ENCODE measurements around the gene TMEM131.
"Not testable (repeated sequence)": the region's sequence is repeated elsewhere in the genome, so short reads cannot be mapped to it uniquely, and the experiment has no call there.

The TMEM131 gene

DNA sequence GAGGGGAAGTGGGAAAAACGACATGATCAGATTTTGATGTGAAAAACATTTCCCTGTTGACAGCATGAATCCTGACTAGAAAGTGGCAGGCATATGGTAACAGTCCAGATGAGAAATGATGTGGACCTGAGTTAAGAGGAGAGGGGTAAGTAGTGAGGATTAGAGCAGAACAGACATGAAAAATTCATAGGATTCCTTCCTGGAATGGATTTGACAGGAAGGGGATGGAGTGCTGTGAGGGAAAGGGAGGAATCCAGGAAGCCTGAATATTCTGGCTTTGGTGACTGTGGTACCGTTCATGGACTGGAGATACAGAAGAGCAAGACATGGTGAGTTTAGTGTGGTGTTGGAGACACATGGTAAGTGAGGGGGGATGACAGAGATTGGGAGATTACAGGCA, 115.4 kb downstream of the TMEM131 start:
- no peaks in the 10 kb centered on the region for H3K4me1 ChIP-seq (ENCODE audit: control insufficient read depth, insufficient read depth, low read length)
- H3K36me3 ChIP-seq (ENCODE audit: control insufficient read depth, insufficient read depth, low read length) = no peaks in the 10 kb centered on the region
- H3K4me3 ChIP-seq (ENCODE audit: low read length) = no peak overlapping the region
- H3K27me3 ChIP-seq (ENCODE audit: control insufficient read depth, insufficient read depth, low read length) = no peaks in the 10 kb centered on the region
- H3K9me3 ChIP-seq (ENCODE audit: control insufficient read depth, low read length) = no peaks in the 10 kb centered on the region
- no peak overlapping the region for H3K9ac ChIP-seq (ENCODE audit: low read length)

DNA sequence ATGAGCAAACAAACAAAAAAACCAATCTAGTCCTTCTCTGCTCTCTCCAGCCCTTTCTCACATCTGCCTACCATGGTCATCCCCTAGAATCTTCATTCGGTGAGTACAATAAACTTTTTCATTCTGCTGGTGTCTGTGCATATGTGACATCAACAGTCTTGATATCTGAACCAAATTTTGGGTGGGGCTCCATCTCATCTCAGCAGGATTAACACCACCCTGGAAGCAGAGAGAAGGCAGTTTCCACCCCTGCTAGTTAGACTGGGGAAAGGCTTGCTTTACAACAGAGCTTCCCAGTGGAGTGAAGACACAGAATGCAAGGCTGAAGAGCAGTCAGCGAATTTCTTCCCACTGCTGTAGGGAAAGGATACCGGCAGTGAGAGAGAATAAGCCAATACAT, 116.9 kb downstream of the TMEM131 start:
- Histone ChIP-seq H3K4me3 (ENCODE audit: low read length) (no peak overlapping the region), H3K36me3 (ENCODE audit: control insufficient read depth, insufficient read depth, low read length) (no peaks in the 10 kb centered on the region), H3K9ac (ENCODE audit: low read length) (no peak overlapping the region), H3K9me3 (ENCODE audit: control insufficient read depth, low read length) (no peaks in the 10 kb centered on the region), H3K4me1 (ENCODE audit: control insufficient read depth, insufficient read depth, low read length) (no peaks in the 10 kb centered on the region), H3K27me3 (ENCODE audit: control insufficient read depth, insufficient read depth, low read length) (no peaks in the 10 kb centered on the region)

DNA sequence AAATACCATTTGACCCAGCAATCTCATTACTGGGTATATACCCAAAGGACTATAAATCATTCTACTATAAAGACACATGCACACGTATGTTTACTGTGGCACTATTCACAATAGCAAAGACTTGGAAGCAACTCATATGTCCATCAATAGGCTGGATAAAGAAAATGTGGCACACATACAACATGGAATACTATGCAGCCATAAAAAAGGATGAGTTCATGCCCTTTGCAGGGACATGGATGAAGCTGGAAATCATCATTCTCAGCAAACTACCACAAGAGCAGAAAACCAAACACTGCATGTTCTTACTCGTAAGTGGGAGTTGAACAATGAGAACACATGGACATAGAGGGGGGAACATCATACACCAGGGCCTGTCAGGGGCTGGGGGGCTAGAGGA, 117.4 kb downstream of the TMEM131 start:
- H3K4me1 ChIP-seq (ENCODE audit: control insufficient read depth, insufficient read depth, low read length); H3K27me3 ChIP-seq (ENCODE audit: control insufficient read depth, insufficient read depth, low read length); H3K4me3 ChIP-seq (ENCODE audit: low read length); H3K9ac ChIP-seq (ENCODE audit: low read length); H3K9me3 ChIP-seq (ENCODE audit: control insufficient read depth, low read length); H3K36me3 ChIP-seq (ENCODE audit: control insufficient read depth, insufficient read depth, low read length): not testable (repeated sequence)

DNA sequence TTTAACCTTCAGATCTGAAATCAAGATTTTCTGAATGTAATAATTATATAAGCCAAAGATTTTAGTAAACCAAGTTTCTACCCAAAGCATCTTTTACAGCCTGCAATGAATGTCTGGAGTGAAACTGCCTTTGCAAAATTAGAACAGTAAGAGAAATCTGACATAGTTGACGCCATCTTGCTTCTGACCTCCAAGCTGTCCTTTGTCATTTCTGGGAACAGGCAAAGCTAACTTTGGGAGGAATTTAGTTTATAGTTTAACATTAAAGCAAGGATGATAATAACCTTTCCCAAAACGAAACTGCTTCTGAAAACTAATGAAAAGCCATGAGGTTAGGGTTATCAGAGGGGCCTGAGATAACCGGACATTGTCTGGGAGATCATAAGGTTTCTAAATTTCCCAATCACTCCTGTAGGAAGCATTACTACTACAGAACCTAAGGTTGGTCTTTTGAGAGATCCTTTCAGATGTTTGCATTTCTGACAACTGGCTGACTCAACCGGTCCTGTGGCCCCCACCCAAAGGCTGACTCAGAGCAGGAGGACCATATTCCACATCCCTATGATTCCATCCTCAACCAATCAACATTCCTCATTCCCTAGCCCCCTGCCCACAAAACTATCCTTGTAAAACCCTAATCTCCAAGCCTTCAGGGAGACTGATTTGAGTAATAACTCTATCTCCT, 124.5 kb downstream of the TMEM131 start:
- Histone ChIP-seq H3K4me3 (ENCODE audit: low read length) (no peak overlapping the region), H3K4me1 (ENCODE audit: control insufficient read depth, insufficient read depth, low read length) (peaks cover 33% of the 10 kb centered on the region), H3K27me3 (ENCODE audit: control insufficient read depth, insufficient read depth, low read length) (no peaks in the 10 kb centered on the region), H3K9ac (ENCODE audit: low read length) (no peak overlapping the region), H3K36me3 (ENCODE audit: control insufficient read depth, insufficient read depth, low read length) (no peaks in the 10 kb centered on the region), H3K9me3 (ENCODE audit: control insufficient read depth, low read length) (no peaks in the 10 kb centered on the region)

DNA sequence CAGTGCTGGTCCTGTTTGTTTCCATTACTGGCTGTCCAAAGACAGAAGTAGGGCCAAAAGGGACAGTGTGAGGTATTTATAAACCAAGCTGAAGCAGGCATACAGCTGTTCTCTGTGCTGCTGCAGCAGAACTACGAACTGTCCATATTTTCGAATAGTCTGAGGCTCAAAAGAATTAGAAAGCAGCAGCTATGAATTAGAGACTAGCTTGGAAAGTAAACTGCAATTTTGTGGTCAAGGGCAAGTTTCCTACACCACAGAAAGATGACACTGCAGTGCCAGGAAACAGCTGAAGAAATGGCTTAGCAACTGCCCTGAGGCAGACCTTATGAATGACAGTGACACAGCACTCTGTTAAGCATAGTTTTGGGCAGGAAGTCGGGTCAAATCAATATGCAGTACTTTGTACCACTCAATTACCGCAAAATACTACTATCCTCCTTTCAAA, 125.3 kb downstream of the TMEM131 start:
- Histone ChIP-seq H3K36me3 (ENCODE audit: control insufficient read depth, insufficient read depth, low read length) (no peaks in the 10 kb centered on the region), H3K9ac (ENCODE audit: low read length) (no peak overlapping the region), H3K4me1 (ENCODE audit: control insufficient read depth, insufficient read depth, low read length) (peaks cover 33% of the 10 kb centered on the region), H3K4me3 (ENCODE audit: low read length) (no peak overlapping the region), H3K27me3 (ENCODE audit: control insufficient read depth, insufficient read depth, low read length) (no peaks in the 10 kb centered on the region), H3K9me3 (ENCODE audit: control insufficient read depth, low read length) (no peaks in the 10 kb centered on the region)

DNA sequence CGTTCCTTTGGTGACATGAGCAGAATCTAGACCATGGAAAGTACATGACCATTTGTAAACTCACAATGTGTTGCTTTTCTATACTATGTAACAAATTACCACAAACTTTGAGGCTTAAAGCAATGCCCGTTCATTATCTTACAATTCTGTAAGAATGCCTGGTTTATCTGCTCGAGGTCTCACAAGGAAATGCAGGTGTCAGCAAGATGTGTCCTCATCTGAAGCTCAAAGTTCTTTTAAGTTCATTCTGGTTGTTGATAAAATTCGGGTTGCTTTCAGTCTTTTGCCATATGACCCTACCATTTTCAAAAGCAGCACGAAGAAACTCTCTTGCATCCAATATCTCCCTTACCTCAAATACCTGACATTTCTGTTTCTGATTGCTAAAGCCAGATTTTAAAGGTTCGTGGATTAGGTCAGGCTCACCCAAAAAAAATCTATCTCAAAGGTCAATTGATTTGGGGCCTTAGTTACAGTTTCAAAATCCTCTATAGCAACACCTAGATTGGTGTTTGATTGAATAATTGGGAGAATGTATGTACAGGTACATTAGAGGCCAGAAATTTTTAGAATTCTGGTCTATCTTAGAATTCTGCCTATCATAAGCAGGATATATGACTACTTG, 125.9 kb downstream of the TMEM131 start:
- Histone ChIP-seq H3K36me3 (ENCODE audit: control insufficient read depth, insufficient read depth, low read length) (no peaks in the 10 kb centered on the region), H3K9ac (ENCODE audit: low read length) (no peak overlapping the region), H3K27me3 (ENCODE audit: control insufficient read depth, insufficient read depth, low read length) (no peaks in the 10 kb centered on the region), H3K9me3 (ENCODE audit: control insufficient read depth, low read length) (no peaks in the 10 kb centered on the region), H3K4me3 (ENCODE audit: low read length) (no peak overlapping the region), H3K4me1 (ENCODE audit: control insufficient read depth, insufficient read depth, low read length) (peaks cover 33% of the 10 kb centered on the region)

DNA sequence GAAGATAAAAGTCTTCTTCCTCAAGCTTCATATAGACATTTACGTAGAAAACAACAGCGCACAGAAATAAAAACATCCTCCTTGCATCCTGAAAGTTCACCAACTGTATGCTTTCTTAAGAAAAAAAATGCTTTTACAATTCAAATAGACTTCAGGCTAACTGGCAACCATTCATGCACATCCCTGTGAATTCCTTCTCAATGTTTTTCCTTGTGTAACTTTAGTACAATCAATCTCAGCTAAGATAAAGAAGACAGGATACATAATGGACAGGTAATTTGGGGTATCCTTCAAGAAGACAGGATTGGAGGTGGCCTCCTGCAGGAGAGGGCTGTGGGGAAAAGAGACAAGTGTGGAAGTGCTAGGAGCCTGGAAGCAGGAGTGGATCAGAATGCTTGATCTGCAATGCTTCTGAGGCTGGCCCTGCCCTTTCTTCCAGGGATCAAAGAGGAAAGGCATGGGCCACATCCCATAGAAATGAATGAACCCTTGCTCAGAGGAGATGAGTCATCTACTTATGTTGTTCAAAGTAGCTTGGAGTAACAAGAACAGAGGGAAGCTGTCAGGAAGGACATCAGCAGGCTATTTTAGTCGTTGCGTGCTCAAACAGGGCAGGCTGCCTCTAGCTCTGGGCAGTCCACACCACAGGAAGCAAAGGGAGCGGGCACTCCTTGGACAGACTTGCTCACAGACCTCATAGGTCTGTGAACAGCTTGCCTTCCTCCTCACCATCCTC, 126.6 kb downstream of the TMEM131 start:
- H3K9me3 ChIP-seq (ENCODE audit: control insufficient read depth, low read length) = no peaks in the 10 kb centered on the region
- no peaks in the 10 kb centered on the region for H3K36me3 ChIP-seq (ENCODE audit: control insufficient read depth, insufficient read depth, low read length)
- H3K4me3 ChIP-seq (ENCODE audit: low read length) = no peak overlapping the region
- no peaks in the 10 kb centered on the region for H3K27me3 ChIP-seq (ENCODE audit: control insufficient read depth, insufficient read depth, low read length)
- H3K9ac ChIP-seq (ENCODE audit: low read length) = no peak overlapping the region
- peaks cover 33% of the 10 kb centered on the region for H3K4me1 ChIP-seq (ENCODE audit: control insufficient read depth, insufficient read depth, low read length)

DNA sequence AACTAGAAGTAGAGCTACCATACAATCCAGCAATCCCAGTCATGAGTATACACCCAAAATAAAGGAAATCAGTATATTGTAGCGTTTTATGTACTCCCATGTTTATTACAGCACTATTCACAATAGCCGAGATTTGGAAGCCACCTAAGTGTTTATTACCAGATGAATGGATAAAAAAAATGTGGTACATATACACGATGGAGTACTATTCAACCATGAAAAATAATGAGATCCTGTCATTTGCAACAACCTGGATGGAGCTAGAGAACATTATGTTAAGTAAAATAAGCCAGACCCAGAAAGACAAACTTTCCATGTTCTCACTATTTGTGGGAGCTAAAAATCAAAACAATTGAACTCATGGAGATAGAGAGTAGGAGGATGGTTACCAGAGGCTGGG, 131.9 kb downstream of the TMEM131 start:
- H3K9me3 ChIP-seq (ENCODE audit: control insufficient read depth, low read length) = no peaks in the 10 kb centered on the region
- no peaks in the 10 kb centered on the region for H3K36me3 ChIP-seq (ENCODE audit: control insufficient read depth, insufficient read depth, low read length)
- no peak overlapping the region for H3K9ac ChIP-seq (ENCODE audit: low read length)
- H3K27me3 ChIP-seq (ENCODE audit: control insufficient read depth, insufficient read depth, low read length) = no peaks in the 10 kb centered on the region
- peaks cover 5% of the 10 kb centered on the region for H3K4me1 ChIP-seq (ENCODE audit: control insufficient read depth, insufficient read depth, low read length)
- no peak overlapping the region for H3K4me3 ChIP-seq (ENCODE audit: low read length)

DNA sequence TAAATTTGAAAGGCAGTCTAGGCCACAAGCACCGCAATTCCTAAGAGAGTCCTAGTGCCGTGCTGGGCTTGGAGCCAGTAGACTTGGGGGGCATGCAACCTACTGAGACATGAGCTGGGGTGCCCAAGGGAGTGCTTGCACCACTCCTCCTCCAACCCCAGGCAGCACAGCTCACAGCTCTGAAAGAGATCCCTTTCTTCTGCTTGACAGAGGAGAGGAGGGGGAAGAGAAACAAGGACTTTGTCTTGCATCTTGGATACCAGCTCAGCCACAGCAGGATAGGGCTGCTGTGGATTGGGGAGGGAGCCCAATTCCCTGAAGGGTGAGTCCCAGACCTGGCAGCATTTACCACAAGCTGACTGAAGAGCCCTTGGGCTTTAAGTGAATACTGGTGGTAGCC, 134.6 kb downstream of the TMEM131 start:
- Histone ChIP-seq H3K4me1 (ENCODE audit: control insufficient read depth, insufficient read depth, low read length) (peaks cover 5% of the 10 kb centered on the region), H3K27me3 (ENCODE audit: control insufficient read depth, insufficient read depth, low read length) (no peaks in the 10 kb centered on the region), H3K4me3 (ENCODE audit: low read length) (no peak overlapping the region), H3K36me3 (ENCODE audit: control insufficient read depth, insufficient read depth, low read length) (no peaks in the 10 kb centered on the region), H3K9ac (ENCODE audit: low read length) (no peak overlapping the region), H3K9me3 (ENCODE audit: control insufficient read depth, low read length) (no peaks in the 10 kb centered on the region)

DNA sequence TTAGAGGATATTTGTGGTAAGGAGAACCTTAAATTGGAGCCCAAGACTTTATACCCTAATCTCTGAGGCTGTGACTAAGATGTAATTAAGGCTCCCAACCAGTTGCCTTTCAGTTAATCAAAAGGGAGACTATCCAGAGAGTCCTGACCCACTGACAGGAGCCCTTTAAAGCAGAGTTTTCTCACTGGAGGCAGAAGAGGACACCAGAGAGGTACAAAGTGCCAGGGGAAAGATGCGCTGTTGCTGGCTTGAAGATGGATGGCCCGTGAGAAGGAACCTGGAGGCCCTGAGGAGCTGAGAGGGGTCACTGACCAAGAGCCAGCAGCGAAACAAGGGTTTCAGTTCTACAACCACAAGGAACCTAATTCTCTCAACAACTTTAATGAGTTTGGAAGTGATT, 137.3 kb downstream of the TMEM131 start:
- Histone ChIP-seq H3K4me3 (ENCODE audit: low read length) (no peak overlapping the region), H3K9me3 (ENCODE audit: control insufficient read depth, low read length) (no peaks in the 10 kb centered on the region), H3K27me3 (ENCODE audit: control insufficient read depth, insufficient read depth, low read length) (no peaks in the 10 kb centered on the region), H3K36me3 (ENCODE audit: control insufficient read depth, insufficient read depth, low read length) (no peaks in the 10 kb centered on the region), H3K9ac (ENCODE audit: low read length) (no peak overlapping the region), H3K4me1 (ENCODE audit: control insufficient read depth, insufficient read depth, low read length) (peaks cover 5% of the 10 kb centered on the region)

DNA sequence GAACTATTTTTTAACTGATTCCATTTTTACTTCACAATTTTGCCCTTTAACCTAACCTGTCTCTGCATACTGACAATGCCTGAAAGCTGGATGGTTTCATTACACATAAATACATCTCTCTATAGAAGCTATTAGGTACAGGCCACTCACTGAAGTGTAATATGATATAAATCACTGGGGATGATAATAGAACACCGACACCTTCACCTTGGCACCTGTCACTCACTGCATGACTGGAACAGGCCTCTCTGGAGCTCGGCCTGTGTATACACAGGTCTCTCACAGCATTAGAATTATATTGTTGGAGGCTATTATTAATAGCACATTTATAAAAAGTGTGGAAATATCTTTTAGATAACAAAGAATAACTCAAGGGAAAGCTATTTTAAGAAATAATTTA, 138.2 kb downstream of the TMEM131 start:
- H3K36me3 ChIP-seq (ENCODE audit: control insufficient read depth, insufficient read depth, low read length) = no peaks in the 10 kb centered on the region
- H3K27me3 ChIP-seq (ENCODE audit: control insufficient read depth, insufficient read depth, low read length) = no peaks in the 10 kb centered on the region
- H3K9me3 ChIP-seq (ENCODE audit: control insufficient read depth, low read length) = no peaks in the 10 kb centered on the region
- H3K4me1 ChIP-seq (ENCODE audit: control insufficient read depth, insufficient read depth, low read length) = peaks cover 11% of the 10 kb centered on the region
- H3K9ac ChIP-seq (ENCODE audit: low read length) = no peak overlapping the region
- H3K4me3 ChIP-seq (ENCODE audit: low read length) = no peak overlapping the region

DNA sequence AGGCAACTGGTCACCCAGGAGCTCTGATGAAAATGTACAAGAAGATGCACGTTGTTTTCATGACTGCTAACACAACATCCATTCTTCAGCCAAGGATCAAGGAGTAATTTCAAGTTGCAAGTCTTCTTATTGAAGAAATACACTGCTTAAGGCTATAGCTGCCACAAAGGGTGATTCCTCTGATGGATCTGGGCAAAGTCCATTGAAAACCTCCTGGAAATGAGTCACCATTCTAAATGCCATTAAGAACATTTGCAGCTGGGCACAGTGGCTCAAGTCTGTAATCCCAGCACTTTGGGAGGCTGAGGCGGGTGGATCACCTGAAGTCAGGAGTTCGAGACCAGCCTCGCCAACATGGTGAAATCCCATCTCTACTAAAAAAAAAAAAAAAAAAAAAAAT, 142.7 kb downstream of the TMEM131 start:
- not testable (repeated sequence) for H3K9me3 ChIP-seq (ENCODE audit: control insufficient read depth, low read length); H3K36me3 ChIP-seq (ENCODE audit: control insufficient read depth, insufficient read depth, low read length); H3K9ac ChIP-seq (ENCODE audit: low read length)

More for the DNA sequence above, 142.7 kb downstream of the TMEM131 start:
- H3K4me1 ChIP-seq (ENCODE audit: control insufficient read depth, insufficient read depth, low read length); H3K4me3 ChIP-seq (ENCODE audit: low read length); H3K27me3 ChIP-seq (ENCODE audit: control insufficient read depth, insufficient read depth, low read length): not testable (repeated sequence)
